Neural cell (in vitro differentiated cells): ENCODE measurements around the gene KIFAP3. TPM values are rescaled to one million over a fixed set of nuclear protein-coding genes. Genes with fewer than 3 reads are reported as not detected.
"Not testable (repeated sequence)": the region's sequence is repeated elsewhere in the genome, so short reads cannot be mapped to it uniquely, and the experiment has no call there.

Experiments
- H2AFZ ChIP-seq: fragments of 200-600, 300-800 bp; sonication (generic), shearing (Covaris generic); 2 replicates; pipeline ENCODE4 v1.6.0; 2014; ENCODE audit warnings: low read depth, mild to moderate bottlenecking, antibody characterized with exemption, low read length, moderate library complexity
- H3F3A ChIP-seq: fragments of 200-600 bp; shearing (Covaris generic); 2 replicates; pipeline ENCODE4 v1.6.1; 2016; ENCODE audit warnings: mild to moderate bottlenecking, moderate library complexity, mixed read lengths, antibody characterized with exemption, low read length; ENCODE audit not compliant: insufficient read depth, poor library complexity, severe bottlenecking
- H3K27ac ChIP-seq: fragments of 200-600, 300-800 bp; sonication (generic), shearing (Covaris generic); 2 replicates; pipeline ENCODE4 v1.5.1; 2014; ENCODE audit warnings: mild to moderate bottlenecking, low read length, moderate library complexity
- H3K27me3 ChIP-seq: fragments of 300-800, 200-600 bp; sonication (generic), shearing (Covaris generic); 2 replicates; pipeline ENCODE4 v1.6.0; 2014; ENCODE audit warnings: mild to moderate bottlenecking, low read depth, low read length, moderate library complexity; ENCODE audit not compliant: insufficient read depth
- H3K36me3 ChIP-seq: fragments of 300-800, 200-600 bp; sonication (generic), shearing (Covaris generic); 2 replicates; pipeline ENCODE4 v1.5.1; 2014; ENCODE audit warnings: mild to moderate bottlenecking, antibody characterized with exemption, low read length, moderate library complexity; ENCODE audit not compliant: insufficient read depth
- H3K4me2 ChIP-seq: fragments of 300-800, 200-600 bp; sonication (generic), shearing (Covaris generic); 2 replicates; pipeline ENCODE4 v1.6.0; 2014; ENCODE audit warnings: mild to moderate bottlenecking, low read length
- H3K4me3 ChIP-seq: fragments of 300-800, 200-600 bp; sonication (generic), shearing (Covaris generic); 2 replicates; pipeline ENCODE4 v1.5.1; 2014; ENCODE audit warnings: mild to moderate bottlenecking, low read length, moderate library complexity
- H3K79me2 ChIP-seq: fragments of 200-600 bp; shearing (Covaris generic); replicated peaks from 2 replicates; pipeline ENCODE4 v1.6.0; 2014; ENCODE audit warnings: mild to moderate bottlenecking, low read length, moderate library complexity; ENCODE audit not compliant: insufficient read depth
- H3K9ac ChIP-seq: fragments of 300-800, 200-600 bp; sonication (generic), shearing (Covaris generic); 2 replicates; pipeline ENCODE4 v1.6.1; 2016; ENCODE audit warnings: mild to moderate bottlenecking, low read length, mixed read lengths
- H3K9me2 ChIP-seq: fragments of 200-600 bp; shearing (Covaris generic); 2 replicates; pipeline ENCODE4 v1.6.1; 2016; ENCODE audit warnings: mild to moderate bottlenecking, low read length, mixed read lengths; ENCODE audit not compliant: insufficient read depth
- H3K9me3 ChIP-seq: fragments of 200-600, 300-800 bp; sonication (generic), shearing (Covaris generic); 2 replicates; pipeline ENCODE4 v1.6.1; 2016; ENCODE audit warnings: mild to moderate bottlenecking, mixed run types, low read length, moderate library complexity, mixed read lengths
- H4K20me1 ChIP-seq: fragments of 200-600 bp; shearing (Covaris generic); 2 replicates; pipeline ENCODE4 v1.6.1; 2016; ENCODE audit warnings: mild to moderate bottlenecking, mixed run types; ENCODE audit not compliant: insufficient read depth
- EP300 ChIP-seq: fragments of 450-650 bp; conservative IDR thresholded peaks from 2 replicates; pipeline ENCODE4 v1.6.1; 2014; ENCODE audit warnings: antibody characterized with exemption, mild to moderate bottlenecking, moderate library complexity; ENCODE audit not compliant: poor library complexity, severe bottlenecking
- EZH2 ChIP-seq: fragments of 200-600, 300-800 bp; shearing (Covaris generic), sonication (generic); IDR thresholded peaks from 2 replicates; pipeline ENCODE4 v1.6.1; 2014; ENCODE audit warnings: antibody characterized with exemption, low read length, borderline replicate concordance, mild to moderate bottlenecking; ENCODE audit not compliant: insufficient read depth, poor library complexity, severe bottlenecking
- MXI1 ChIP-seq: fragments of 450-650 bp; conservative IDR thresholded peaks from 2 replicates; pipeline ENCODE4 v1.6.1; 2014; ENCODE audit warnings: antibody characterized with exemption, mild to moderate bottlenecking; ENCODE audit not compliant: poor library complexity, severe bottlenecking
- POLR2AphosphoS5 ChIP-seq: IDR thresholded peaks from 2 replicates; pipeline ENCODE4 v1.6.1; 2012
- RAD21 ChIP-seq: fragments of 450-650 bp; conservative IDR thresholded peaks from 2 replicates; pipeline ENCODE4 v1.6.1; 2014; ENCODE audit warnings: antibody characterized with exemption, mild to moderate bottlenecking, moderate library complexity
- SMC3 ChIP-seq: fragments of 450-650 bp; conservative IDR thresholded peaks from 2 replicates; pipeline ENCODE4 v1.6.1; 2014; ENCODE audit warnings: antibody characterized with exemption, mild to moderate bottlenecking, moderate library complexity; ENCODE audit not compliant: poor library complexity
- TAF1 ChIP-seq: IDR thresholded peaks from 2 replicates; pipeline ENCODE4 v1.6.1; 2012; ENCODE audit warnings: low read depth
- polyA plus RNA-seq: library from polyadenylated mRNA; depleted of rRNA; stranded (reverse); fragments of >200 nt; gene quantifications from 2 replicates; pipeline ENCODE4 v1.2.3, GENCODE V29; 2014
- TF ChIP-seq, protein P1 (sequence below): IDR thresholded peaks from 2 replicates; pipeline ENCODE4 v1.6.1; 2012; ENCODE audit warnings: borderline replicate concordance
- TF ChIP-seq, protein P2 (sequence below): fragments of 450-650 bp; IDR thresholded peaks from 2 replicates; pipeline ENCODE4 v1.5.1; 2014; ENCODE audit warnings: antibody characterized with exemption, mild to moderate bottlenecking, moderate library complexity; ENCODE audit not compliant: poor library complexity, severe bottlenecking

Gene KIFAP3
- polyA plus RNA-seq, 1 donor from 2014 or later, result 256 TPM

DNA sequence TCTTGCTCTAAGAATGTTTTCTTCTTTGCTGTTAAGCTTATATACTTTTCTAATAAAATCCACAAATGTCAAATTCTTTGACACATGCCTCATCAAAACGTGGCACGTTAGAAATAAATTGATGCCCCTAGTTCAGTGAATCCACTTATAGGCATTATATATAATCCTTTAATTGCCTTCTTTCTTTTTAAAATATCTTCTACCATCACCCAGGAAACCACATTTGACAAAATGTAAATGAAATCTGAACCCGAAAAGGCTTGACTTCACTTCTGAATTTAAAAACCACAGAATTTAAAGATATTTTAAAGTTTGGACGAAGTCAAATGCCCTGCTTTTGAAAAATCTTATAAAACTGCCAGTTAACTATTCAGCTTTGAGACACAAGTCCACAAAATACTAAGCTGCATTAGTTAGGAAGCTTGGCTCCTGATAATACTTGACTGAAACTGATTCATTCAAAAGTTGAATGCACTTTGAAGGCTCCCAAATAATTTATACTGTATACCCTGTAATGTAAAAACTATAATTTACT lies 22.4 kb upstream of the KIFAP3 start:
- no peaks in the 10 kb centered on the region for H3K9me2 ChIP-seq
- no peak overlapping the region for H3K27ac ChIP-seq
- TF ChIP-seq SMC3 (no peak), POLR2AphosphoS5 (no peak), TAF1 (no peak), MXI1 (no peak), RAD21 (no peak), EP300 (no peak), EZH2 (no peak)
- TF ChIP-seq, protein P1, sequence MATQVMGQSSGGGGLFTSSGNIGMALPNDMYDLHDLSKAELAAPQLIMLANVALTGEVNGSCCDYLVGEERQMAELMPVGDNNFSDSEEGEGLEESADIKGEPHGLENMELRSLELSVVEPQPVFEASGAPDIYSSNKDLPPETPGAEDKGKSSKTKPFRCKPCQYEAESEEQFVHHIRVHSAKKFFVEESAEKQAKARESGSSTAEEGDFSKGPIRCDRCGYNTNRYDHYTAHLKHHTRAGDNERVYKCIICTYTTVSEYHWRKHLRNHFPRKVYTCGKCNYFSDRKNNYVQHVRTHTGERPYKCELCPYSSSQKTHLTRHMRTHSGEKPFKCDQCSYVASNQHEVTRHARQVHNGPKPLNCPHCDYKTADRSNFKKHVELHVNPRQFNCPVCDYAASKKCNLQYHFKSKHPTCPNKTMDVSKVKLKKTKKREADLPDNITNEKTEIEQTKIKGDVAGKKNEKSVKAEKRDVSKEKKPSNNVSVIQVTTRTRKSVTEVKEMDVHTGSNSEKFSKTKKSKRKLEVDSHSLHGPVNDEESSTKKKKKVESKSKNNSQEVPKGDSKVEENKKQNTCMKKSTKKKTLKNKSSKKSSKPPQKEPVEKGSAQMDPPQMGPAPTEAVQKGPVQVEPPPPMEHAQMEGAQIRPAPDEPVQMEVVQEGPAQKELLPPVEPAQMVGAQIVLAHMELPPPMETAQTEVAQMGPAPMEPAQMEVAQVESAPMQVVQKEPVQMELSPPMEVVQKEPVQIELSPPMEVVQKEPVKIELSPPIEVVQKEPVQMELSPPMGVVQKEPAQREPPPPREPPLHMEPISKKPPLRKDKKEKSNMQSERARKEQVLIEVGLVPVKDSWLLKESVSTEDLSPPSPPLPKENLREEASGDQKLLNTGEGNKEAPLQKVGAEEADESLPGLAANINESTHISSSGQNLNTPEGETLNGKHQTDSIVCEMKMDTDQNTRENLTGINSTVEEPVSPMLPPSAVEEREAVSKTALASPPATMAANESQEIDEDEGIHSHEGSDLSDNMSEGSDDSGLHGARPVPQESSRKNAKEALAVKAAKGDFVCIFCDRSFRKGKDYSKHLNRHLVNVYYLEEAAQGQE, result no peak
- TF ChIP-seq, protein P2, sequence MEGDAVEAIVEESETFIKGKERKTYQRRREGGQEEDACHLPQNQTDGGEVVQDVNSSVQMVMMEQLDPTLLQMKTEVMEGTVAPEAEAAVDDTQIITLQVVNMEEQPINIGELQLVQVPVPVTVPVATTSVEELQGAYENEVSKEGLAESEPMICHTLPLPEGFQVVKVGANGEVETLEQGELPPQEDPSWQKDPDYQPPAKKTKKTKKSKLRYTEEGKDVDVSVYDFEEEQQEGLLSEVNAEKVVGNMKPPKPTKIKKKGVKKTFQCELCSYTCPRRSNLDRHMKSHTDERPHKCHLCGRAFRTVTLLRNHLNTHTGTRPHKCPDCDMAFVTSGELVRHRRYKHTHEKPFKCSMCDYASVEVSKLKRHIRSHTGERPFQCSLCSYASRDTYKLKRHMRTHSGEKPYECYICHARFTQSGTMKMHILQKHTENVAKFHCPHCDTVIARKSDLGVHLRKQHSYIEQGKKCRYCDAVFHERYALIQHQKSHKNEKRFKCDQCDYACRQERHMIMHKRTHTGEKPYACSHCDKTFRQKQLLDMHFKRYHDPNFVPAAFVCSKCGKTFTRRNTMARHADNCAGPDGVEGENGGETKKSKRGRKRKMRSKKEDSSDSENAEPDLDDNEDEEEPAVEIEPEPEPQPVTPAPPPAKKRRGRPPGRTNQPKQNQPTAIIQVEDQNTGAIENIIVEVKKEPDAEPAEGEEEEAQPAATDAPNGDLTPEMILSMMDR, result no peak
- H3K9ac ChIP-seq, result no peak overlapping the region
- H3K4me2 ChIP-seq, result no peak overlapping the region
- H3F3A ChIP-seq, result no peaks in the 10 kb centered on the region
- H4K20me1 ChIP-seq, result no peaks in the 10 kb centered on the region
- no peaks in the 10 kb centered on the region for H3K36me3 ChIP-seq
- no peaks in the 10 kb centered on the region for H3K9me3 ChIP-seq
- H3K4me3 ChIP-seq, result no peak overlapping the region
- H3K79me2 ChIP-seq, result no peaks in the 10 kb centered on the region
- H2AFZ ChIP-seq, result no peak overlapping the region
- no peaks in the 10 kb centered on the region for H3K27me3 ChIP-seq

DNA sequence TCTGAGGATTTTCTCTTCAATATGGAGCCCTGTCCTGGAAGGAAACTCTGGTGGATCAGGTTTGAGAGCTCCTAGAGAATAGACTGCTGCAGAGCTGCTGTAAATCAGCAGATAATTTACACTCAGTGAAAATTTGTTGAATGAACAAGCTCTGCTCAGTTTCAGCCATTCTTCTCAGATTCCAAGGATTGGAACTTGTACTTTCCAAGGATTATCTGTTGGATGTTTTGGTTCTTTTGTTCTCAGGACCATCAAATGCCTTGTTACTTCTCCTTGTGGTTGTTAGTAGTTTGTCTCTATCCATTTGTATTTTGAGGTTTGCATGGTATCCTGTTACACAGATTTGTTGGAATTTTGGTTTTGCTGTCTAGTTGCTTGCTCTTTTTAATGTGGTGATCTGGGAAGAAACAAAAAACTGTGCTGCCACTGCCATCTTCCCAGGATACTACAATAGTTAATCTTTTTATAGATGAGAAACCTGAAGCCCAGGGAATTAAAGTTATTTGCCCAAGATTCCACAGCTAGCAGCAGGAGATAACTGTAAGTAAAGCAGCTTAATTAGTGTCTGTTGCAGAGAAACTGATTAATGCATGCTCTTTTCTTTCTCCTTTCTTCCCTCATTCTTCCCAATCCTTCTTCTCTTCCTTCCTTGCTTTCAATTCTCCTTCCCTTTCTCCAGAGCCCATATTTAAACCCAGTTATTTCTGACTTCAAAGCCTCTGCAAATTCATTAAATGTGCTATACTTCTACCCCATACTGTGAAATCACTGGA lies 21.7 kb upstream of the KIFAP3 start:
- H4K20me1 ChIP-seq, result no peaks in the 10 kb centered on the region
- H3K4me3 ChIP-seq, result no peak overlapping the region
- H3K4me2 ChIP-seq, result no peak overlapping the region
- H3K27me3 ChIP-seq, result no peaks in the 10 kb centered on the region
- H3K9me2 ChIP-seq, result no peaks in the 10 kb centered on the region
- TF ChIP-seq POLR2AphosphoS5 (no peak), EP300 (no peak), MXI1 (no peak), TAF1 (no peak), EZH2 (no peak), RAD21 (no peak)
- TF ChIP-seq, protein P1, result no peak
- no peaks in the 10 kb centered on the region for H3F3A ChIP-seq
- no peak overlapping the region for H3K27ac ChIP-seq
- H3K36me3 ChIP-seq, result no peaks in the 10 kb centered on the region
- no peaks in the 10 kb centered on the region for H3K79me2 ChIP-seq
- no peaks in the 10 kb centered on the region for H3K9me3 ChIP-seq
- no peak overlapping the region for H2AFZ ChIP-seq
- no peak overlapping the region for H3K9ac ChIP-seq

DNA sequence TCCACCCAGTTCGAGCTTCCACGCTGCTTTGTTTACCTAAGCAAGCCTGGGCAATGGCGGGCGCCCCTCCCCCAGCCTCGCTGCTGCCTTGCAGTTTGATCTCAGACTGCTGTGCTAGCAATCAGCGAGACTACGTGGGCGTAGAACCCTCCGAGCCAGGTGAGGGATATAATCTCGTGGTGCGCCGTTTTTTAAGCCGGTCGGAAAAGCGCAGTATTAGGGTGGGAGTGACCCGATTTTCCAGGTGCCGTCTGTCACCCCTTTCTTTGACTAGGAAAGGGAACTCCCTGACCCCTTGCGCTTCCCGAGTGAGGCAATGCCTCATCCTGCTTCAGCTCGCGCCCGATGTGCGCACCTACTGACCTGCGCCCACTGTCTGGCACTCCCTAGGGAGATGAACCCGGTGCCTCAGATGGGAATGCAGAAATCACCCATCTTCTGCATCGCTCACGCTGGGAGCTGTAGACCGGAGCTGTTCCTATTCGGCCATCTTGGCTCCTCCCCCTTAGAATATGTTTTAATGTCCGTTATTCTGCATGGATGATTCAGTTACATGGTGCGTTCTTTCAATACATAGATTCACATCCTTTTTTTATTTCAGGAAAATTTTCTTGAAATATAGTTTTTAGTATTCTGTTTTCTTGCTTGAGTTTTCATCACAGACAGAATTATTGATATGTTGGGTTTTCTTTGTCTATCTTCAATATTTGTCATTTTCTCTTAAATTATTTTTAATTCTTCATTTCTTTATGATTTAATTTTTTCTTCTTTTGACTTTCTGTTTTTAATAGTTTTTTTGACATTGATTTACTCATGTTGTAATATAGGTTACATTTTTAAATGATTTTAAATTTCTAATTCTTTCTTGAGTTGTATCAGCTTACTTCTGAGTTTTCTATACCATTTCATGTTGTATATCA lies 20.5 kb upstream of the KIFAP3 start:
- not testable (repeated sequence) for H3K27me3 ChIP-seq, H4K20me1 ChIP-seq, H3K36me3 ChIP-seq, H3K79me2 ChIP-seq, H3K9me2 ChIP-seq, H3K4me2 ChIP-seq, H3K9me3 ChIP-seq, H3K27ac ChIP-seq, H2AFZ ChIP-seq, H3K9ac ChIP-seq, H3F3A ChIP-seq, H3K4me3 ChIP-seq
